ENCODE results near the gene TM4SF20.

TM4SF20 gene

DNA sequence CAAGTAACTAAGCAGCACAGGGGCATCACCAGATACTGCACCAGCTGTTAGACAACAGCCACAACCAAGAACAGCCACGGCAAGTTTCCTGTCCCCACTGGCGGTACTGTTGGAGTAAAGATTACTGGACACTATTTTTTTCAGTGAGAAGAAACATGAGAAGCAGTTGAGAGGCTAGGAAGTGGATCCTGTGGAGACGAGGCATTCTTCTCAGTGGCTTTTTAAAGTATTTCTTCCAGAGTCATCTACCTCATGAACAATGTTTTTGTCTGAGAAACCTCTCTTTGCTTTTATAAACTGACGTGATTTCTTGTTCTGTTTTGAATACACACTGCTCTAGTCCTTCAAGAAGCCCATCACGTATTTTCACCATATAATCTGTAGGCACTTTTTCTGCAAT lies 18.8 kb downstream of the TM4SF20 start:
- H4K91ac ChIP-seq (ENCODE audit: low read depth, low read length, poor library complexity), result no peak overlapping the region
- no CpG with 5 or more reads among the region's 5 CpGs for WGBS, 2 donors (ENCODE audit: extremely low coverage in 2 of 2, insufficient read length in 2 of 2, insufficient replicate concordance in 1 of 2)
- no peaks in the 10 kb centered on the region for H3K27me3 ChIP-seq (ENCODE audit: control insufficient read depth in 3 of 3, insufficient read depth in 3 of 3, low read depth in 1 of 3, low read length in 3 of 3)
- H3K4ac ChIP-seq (ENCODE audit: low read length), result no peak overlapping the region
- H2BK120ac ChIP-seq (ENCODE audit: low read depth, low read length), result no peak overlapping the region
- H2BK12ac ChIP-seq (ENCODE audit: low read length), result no peak overlapping the region
- H3K4me1 ChIP-seq (ENCODE audit: control insufficient read depth in 2 of 2, insufficient read depth in 1 of 2, low read depth in 1 of 2, low read length in 2 of 2), result no peaks in the 10 kb centered on the region
- no peaks in the 10 kb centered on the region for H3K9me3 ChIP-seq (replicated peaks in 1 of 2; ENCODE audit: control insufficient read depth in 2 of 2, insufficient read depth in 1 of 2, low read depth in 1 of 2, low read length in 2 of 2)
- no peak overlapping the region for H4K8ac ChIP-seq (ENCODE audit: low read depth, low read length)
- H3K79me1 ChIP-seq (ENCODE audit: low read depth, low read length), result no peaks in the 10 kb centered on the region
- H2BK5ac ChIP-seq (ENCODE audit: low read length), result no peak overlapping the region
- H3K9ac ChIP-seq (ENCODE audit: low read depth, low read length, poor library complexity), result no peak overlapping the region
- no peak overlapping the region for H3K23ac ChIP-seq (ENCODE audit: low read depth, low read length, poor library complexity)
- H3K4me2 ChIP-seq (ENCODE audit: insufficient read depth, low read length, poor library complexity, severe bottlenecking), result no peak overlapping the region
- no peak overlapping the region for H3K14ac ChIP-seq (ENCODE audit: low read length)
- no peak overlapping the region for H3K4me3 ChIP-seq (ENCODE audit: low read length in 2 of 2)
- no peak overlapping the region for H3K27ac ChIP-seq (replicated peaks; ENCODE audit: low read length)
- H2AK5ac ChIP-seq (ENCODE audit: low read depth, low read length), result no peak overlapping the region
- H3K18ac ChIP-seq (ENCODE audit: low read length), result no peak overlapping the region
- DNase-seq (ENCODE audit: low spot score), result no peak
- no peak overlapping the region for H2BK15ac ChIP-seq (ENCODE audit: low read length)
- H3K36me3 ChIP-seq (replicated peaks in 1 of 2; ENCODE audit: control insufficient read depth in 2 of 2, insufficient read depth in 2 of 2, low read length in 2 of 2), result peaks cover 7 to 63% of the 10 kb centered on the region in 2 donors
- no peak overlapping the region for H2AFZ ChIP-seq (ENCODE audit: low read length)

DNA sequence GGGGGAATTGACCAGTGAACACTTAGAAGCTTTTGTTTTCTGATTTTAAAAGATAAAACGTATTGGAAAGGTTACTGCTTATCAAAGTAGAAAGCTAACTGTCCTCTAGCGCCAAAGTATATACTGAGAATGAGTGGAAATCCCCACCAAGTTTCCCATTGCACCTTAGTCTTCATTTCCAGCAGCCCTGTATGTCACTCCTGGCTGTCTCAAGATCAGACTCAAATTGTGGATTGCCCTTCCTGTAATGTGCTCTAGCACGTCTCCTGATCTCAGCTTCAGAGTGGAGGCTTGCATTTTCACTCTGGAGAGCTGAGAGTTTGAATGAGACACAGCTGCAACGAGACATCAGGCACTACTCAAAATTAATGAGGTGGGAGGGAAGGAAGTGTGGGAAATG lies 27.5 kb downstream of the TM4SF20 start:
- Histone ChIP-seq H2AK5ac (ENCODE audit: low read depth, low read length) (no peak overlapping the region), H3K27ac (replicated peaks; ENCODE audit: low read length) (no peak overlapping the region), H3K36me3 (replicated peaks in 1 of 2; ENCODE audit: control insufficient read depth in 2 of 2, insufficient read depth in 2 of 2, low read length in 2 of 2) (peaks cover 7 to 81% of the 10 kb centered on the region in 2 donors), H4K91ac (ENCODE audit: low read depth, low read length, poor library complexity) (no peak overlapping the region), H3K9me3 (replicated peaks in 1 of 2; ENCODE audit: control insufficient read depth in 2 of 2, insufficient read depth in 1 of 2, low read depth in 1 of 2, low read length in 2 of 2) (no peaks in the 10 kb centered on the region), H2BK12ac (ENCODE audit: low read length) (no peak overlapping the region), H3K18ac (ENCODE audit: low read length) (no peak overlapping the region), H3K4me3 (ENCODE audit: low read length in 2 of 2) (no peak overlapping the region), H3K23ac (ENCODE audit: low read depth, low read length, poor library complexity) (no peak overlapping the region), H3K79me1 (ENCODE audit: low read depth, low read length) (no peaks in the 10 kb centered on the region), H3K27me3 (ENCODE audit: control insufficient read depth in 3 of 3, insufficient read depth in 3 of 3, low read depth in 1 of 3, low read length in 3 of 3) (no peaks in the 10 kb centered on the region), H3K14ac (ENCODE audit: low read length) (no peak overlapping the region), H3K9ac (ENCODE audit: low read depth, low read length, poor library complexity) (no peak overlapping the region), H2AFZ (ENCODE audit: low read length) (no peak overlapping the region), H2BK5ac (ENCODE audit: low read length) (no peak overlapping the region), H3K4me2 (ENCODE audit: insufficient read depth, low read length, poor library complexity, severe bottlenecking) (no peak overlapping the region), H3K4me1 (ENCODE audit: control insufficient read depth in 2 of 2, insufficient read depth in 1 of 2, low read depth in 1 of 2, low read length in 2 of 2) (no peaks in the 10 kb centered on the region), H2BK15ac (ENCODE audit: low read length) (no peak overlapping the region), H4K8ac (ENCODE audit: low read depth, low read length) (no peak overlapping the region), H2BK120ac (ENCODE audit: low read depth, low read length) (no peak overlapping the region), H3K4ac (ENCODE audit: low read length) (no peak overlapping the region)
- no peak for DNase-seq (ENCODE audit: low spot score)
- WGBS, 2 donors (ENCODE audit: extremely low coverage in 2 of 2, insufficient read length in 2 of 2, insufficient replicate concordance in 1 of 2), result no CpG with 5 or more reads among the region's 4 CpGs

DNA sequence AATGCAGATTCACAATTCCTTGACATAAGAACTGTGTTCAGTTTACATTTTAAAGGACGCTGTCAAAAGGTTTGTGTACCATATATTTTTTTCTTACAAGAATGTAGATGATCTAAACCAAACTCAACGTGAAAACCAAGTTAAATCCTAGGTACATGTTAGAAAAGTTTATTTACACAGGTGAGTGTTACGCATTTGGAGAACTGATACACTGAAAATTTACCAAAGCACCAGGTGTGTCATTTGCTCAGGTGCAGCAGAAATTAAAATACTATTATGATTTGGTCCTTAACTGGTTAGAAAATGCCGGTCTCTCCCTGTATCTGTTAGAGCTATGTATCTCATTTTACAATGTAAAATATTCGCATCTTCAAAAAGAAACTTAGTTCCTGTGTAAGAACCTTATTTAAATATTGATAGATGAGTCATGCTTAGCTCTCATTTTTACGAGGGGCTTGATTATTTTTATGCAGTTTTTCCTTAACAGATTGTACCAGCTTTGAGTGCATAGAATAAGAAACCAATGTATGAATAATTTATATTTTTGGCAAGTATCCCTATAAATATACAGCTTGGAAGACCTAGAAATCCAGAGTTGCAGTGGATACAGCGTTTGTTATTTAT lies 29.0 kb downstream of the TM4SF20 start:
- H3K23ac ChIP-seq (ENCODE audit: low read depth, low read length, poor library complexity), result no peak overlapping the region
- no CpG with 5 or more reads among the region's 7 CpGs for WGBS, 2 donors (ENCODE audit: extremely low coverage in 2 of 2, insufficient read length in 2 of 2, insufficient replicate concordance in 1 of 2)

DNA sequence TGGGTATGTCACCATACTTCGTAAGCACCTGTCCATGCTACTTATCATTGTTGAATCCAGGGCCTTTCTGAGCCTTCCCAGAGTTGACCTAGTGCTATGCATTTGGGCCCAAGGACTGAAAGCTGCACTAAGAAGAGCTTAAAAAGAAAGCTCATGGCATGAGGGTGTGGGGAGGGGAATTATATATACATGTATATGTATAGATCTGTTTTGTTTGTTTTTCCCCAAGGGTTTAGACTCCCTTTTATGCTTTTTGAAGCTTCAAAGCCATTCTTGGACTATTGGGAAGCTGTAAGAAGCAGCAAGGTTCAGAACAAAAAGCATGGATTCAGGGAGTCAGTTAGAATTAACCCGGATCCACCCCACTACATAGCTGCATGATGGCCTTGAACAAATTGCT lies 30.8 kb downstream of the TM4SF20 start:
- H3K36me3 ChIP-seq (replicated peaks in 1 of 2; ENCODE audit: control insufficient read depth in 2 of 2, insufficient read depth in 2 of 2, low read length in 2 of 2), result peaks cover 2 to 90% of the 10 kb centered on the region in 2 donors
- H2BK5ac ChIP-seq (ENCODE audit: low read length), result no peak overlapping the region
- no peak overlapping the region for H3K14ac ChIP-seq (ENCODE audit: low read length)
- H3K27ac ChIP-seq (replicated peaks; ENCODE audit: low read length), result no peak overlapping the region
- no peaks in the 10 kb centered on the region for H3K27me3 ChIP-seq (ENCODE audit: control insufficient read depth in 3 of 3, insufficient read depth in 3 of 3, low read depth in 1 of 3, low read length in 3 of 3)
- no peak overlapping the region for H3K9ac ChIP-seq (ENCODE audit: low read depth, low read length, poor library complexity)
- no peak overlapping the region for H3K23ac ChIP-seq (ENCODE audit: low read depth, low read length, poor library complexity)
- no peak overlapping the region for H4K91ac ChIP-seq (ENCODE audit: low read depth, low read length, poor library complexity)
- no CpG with 5 or more reads among the region's 2 CpGs for WGBS, 2 donors (ENCODE audit: extremely low coverage in 2 of 2, insufficient read length in 2 of 2, insufficient replicate concordance in 1 of 2)
- H3K9me3 ChIP-seq (replicated peaks in 1 of 2; ENCODE audit: control insufficient read depth in 2 of 2, insufficient read depth in 1 of 2, low read depth in 1 of 2, low read length in 2 of 2), result no peaks in the 10 kb centered on the region
- H2BK15ac ChIP-seq (ENCODE audit: low read length), result no peak overlapping the region
- H3K4me1 ChIP-seq (ENCODE audit: control insufficient read depth in 2 of 2, insufficient read depth in 1 of 2, low read depth in 1 of 2, low read length in 2 of 2), result no peaks in the 10 kb centered on the region
- no peak overlapping the region for H4K8ac ChIP-seq (ENCODE audit: low read depth, low read length)
- no peak overlapping the region for H3K4ac ChIP-seq (ENCODE audit: low read length)
- H2BK120ac ChIP-seq (ENCODE audit: low read depth, low read length), result no peak overlapping the region
- no peaks in the 10 kb centered on the region for H3K79me1 ChIP-seq (ENCODE audit: low read depth, low read length)
- no peak overlapping the region for H3K4me2 ChIP-seq (ENCODE audit: insufficient read depth, low read length, poor library complexity, severe bottlenecking)
- H3K4me3 ChIP-seq (ENCODE audit: low read length in 2 of 2), result no peak overlapping the region
- no peak overlapping the region for H3K18ac ChIP-seq (ENCODE audit: low read length)
- no peak overlapping the region for H2AK5ac ChIP-seq (ENCODE audit: low read depth, low read length)
- no peak for DNase-seq (ENCODE audit: low spot score)
- H2BK12ac ChIP-seq (ENCODE audit: low read length), result no peak overlapping the region
- no peak overlapping the region for H2AFZ ChIP-seq (ENCODE audit: low read length)

More for the DNA sequence above, 29.0 kb downstream of the TM4SF20 start:
- Histone ChIP-seq H2BK5ac (ENCODE audit: low read length) (no peak overlapping the region), H3K4me3 (ENCODE audit: low read length in 2 of 2) (no peak overlapping the region), H3K9me3 (replicated peaks in 1 of 2; ENCODE audit: control insufficient read depth in 2 of 2, insufficient read depth in 1 of 2, low read depth in 1 of 2, low read length in 2 of 2) (no peaks in the 10 kb centered on the region), H3K14ac (ENCODE audit: low read length) (no peak overlapping the region), H2BK15ac (ENCODE audit: low read length) (no peak overlapping the region), H3K79me1 (ENCODE audit: low read depth, low read length) (no peaks in the 10 kb centered on the region), H3K36me3 (replicated peaks in 1 of 2; ENCODE audit: control insufficient read depth in 2 of 2, insufficient read depth in 2 of 2, low read length in 2 of 2) (peaks cover 2 to 80% of the 10 kb centered on the region in 2 donors), H3K27ac (replicated peaks; ENCODE audit: low read length) (no peak overlapping the region), H3K4me2 (ENCODE audit: insufficient read depth, low read length, poor library complexity, severe bottlenecking) (no peak overlapping the region), H3K27me3 (ENCODE audit: control insufficient read depth in 3 of 3, insufficient read depth in 3 of 3, low read depth in 1 of 3, low read length in 3 of 3) (no peaks in the 10 kb centered on the region), H4K91ac (ENCODE audit: low read depth, low read length, poor library complexity) (no peak overlapping the region), H4K8ac (ENCODE audit: low read depth, low read length) (no peak overlapping the region), H3K9ac (ENCODE audit: low read depth, low read length, poor library complexity) (no peak overlapping the region), H3K18ac (ENCODE audit: low read length) (no peak overlapping the region), H2AK5ac (ENCODE audit: low read depth, low read length) (no peak overlapping the region), H3K4ac (ENCODE audit: low read length) (no peak overlapping the region), H2BK12ac (ENCODE audit: low read length) (no peak overlapping the region), H2BK120ac (ENCODE audit: low read depth, low read length) (no peak overlapping the region), H3K4me1 (ENCODE audit: control insufficient read depth in 2 of 2, insufficient read depth in 1 of 2, low read depth in 1 of 2, low read length in 2 of 2) (no peaks in the 10 kb centered on the region), H2AFZ (ENCODE audit: low read length) (no peak overlapping the region)
- DNase-seq (ENCODE audit: low spot score), result no peak

All from neuronal stem cell (in vitro differentiated cells).